GM19395 (cell line): Measurements from ENCODE around the gene WIPF1.
A peak's percentile ranks its signal among the peaks of the same experiment; 100 is the strongest.

ENCODE experiments used
- ATAC-seq: cut with Tn5 transposase; IDR thresholded peaks from one replicate; pipeline ENCODE4 v1.9.1; 2021; ENCODE audit warnings: mild to moderate bottlenecking, moderate library complexity; ENCODE audit not compliant: unreplicated experiment

Gene WIPF1

GRCh38 chr2:174599310-174599921 is 1.8 kb upstream of the WIPF1 start:
- ATAC-seq: no peak

- ATAC-seq: no peak
Observed at GRCh38 chr2:174597009-174597344, 627 bp downstream of the WIPF1 start.

- no peak for ATAC-seq
Observed at GRCh38 chr2:174595891-174596397, 1.7 kb downstream of the WIPF1 start.

- ATAC-seq: no peak
Observed at GRCh38 chr2:174595116-174595809, 2.3 kb downstream of the WIPF1 start.

- no peak for ATAC-seq
Observed at GRCh38 chr2:174594456-174594855, 3.1 kb downstream of the WIPF1 start.

GRCh38 chr2:174593574-174594203 is 3.9 kb downstream of the WIPF1 start:
- ATAC-seq: peak; percentile 71

GRCh38 chr2:174593041-174593440 is 4.6 kb downstream of the WIPF1 start:
- ATAC-seq: no peak

GRCh38 chr2:174591740-174592139 is 5.9 kb downstream of the WIPF1 start:
- ATAC-seq: no peak

GRCh38 chr2:174590928-174591648 is 6.5 kb downstream of the WIPF1 start:
- no peak for ATAC-seq

GRCh38 chr2:174590346-174590745 is 7.3 kb downstream of the WIPF1 start:
- no peak for ATAC-seq

- no peak for ATAC-seq
Observed at GRCh38 chr2:174589334-174589733, 8.3 kb downstream of the WIPF1 start.

- ATAC-seq: no peak
Observed at GRCh38 chr2:174588463-174588862, 9.1 kb downstream of the WIPF1 start.

- ATAC-seq: no peak
Observed at GRCh38 chr2:174587579-174587978, 10.0 kb downstream of the WIPF1 start.

GRCh38 chr2:174586418-174587295 is 10.9 kb downstream of the WIPF1 start:
- ATAC-seq: no peak

GRCh38 chr2:174585657-174586252 is 11.8 kb downstream of the WIPF1 start:
- no peak for ATAC-seq

GRCh38 chr2:174585146-174585545 is 12.5 kb downstream of the WIPF1 start:
- ATAC-seq: no peak

GRCh38 chr2:174581491-174581890 is 16.1 kb downstream of the WIPF1 start:
- no peak for ATAC-seq

GRCh38 chr2:174580951-174581350 is 16.7 kb downstream of the WIPF1 start:
- no peak for ATAC-seq

- ATAC-seq: no peak
Observed at GRCh38 chr2:174577967-174578589, 19.5 kb downstream of the WIPF1 start.
